ENCODE results near the gene ITPKB.

Gene ITPKB

DNA sequence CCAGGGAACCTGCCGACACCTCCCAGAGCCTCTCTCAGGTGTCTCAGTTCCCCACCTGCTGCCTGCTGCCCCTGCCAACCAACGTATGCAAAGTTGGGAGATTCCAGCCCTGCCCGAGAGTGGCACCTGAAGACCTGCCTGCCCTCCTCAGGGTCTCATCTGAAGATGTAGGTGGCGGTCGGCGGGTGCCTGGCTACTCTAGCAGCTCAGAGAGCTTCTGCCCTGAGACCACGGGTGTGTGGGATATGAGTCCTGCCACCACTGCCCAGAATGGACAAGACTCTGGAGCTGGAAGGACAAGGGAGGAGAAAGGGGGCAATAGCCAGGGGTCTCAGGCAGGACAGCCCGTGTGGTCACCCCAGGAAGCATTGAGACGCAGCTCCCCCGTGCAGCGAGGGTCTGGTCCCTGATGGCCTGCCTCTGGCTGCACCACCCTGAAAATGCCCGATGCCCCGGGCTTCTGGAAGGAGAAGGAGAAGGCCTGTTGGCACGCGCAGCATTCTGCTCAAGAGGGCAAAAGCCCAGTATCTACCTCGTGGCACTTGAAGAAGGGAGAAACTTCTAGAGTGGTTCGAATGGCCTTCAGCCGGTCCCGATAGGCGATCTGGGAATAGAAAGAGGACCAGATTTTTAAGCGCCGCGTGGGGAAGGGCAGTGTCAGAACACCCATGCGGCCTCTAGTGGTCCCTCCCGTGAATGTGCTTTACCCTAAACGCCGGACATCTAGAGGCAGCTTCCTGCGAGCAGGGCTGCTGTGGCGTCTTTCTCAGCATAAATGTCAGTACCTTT, 101.7 kb downstream of the ITPKB start:
- in situ Hi-C loops (cut with HindIII; ENCODE audit: low pct_ligation_motif_present, low sequenced_read_pairs), result loop anchor here (25.0 kb wide), 2 partner anchors 200 to 800 kb away; no protein-coding TSS in a partner anchor
- H3K4me3 ChIP-seq (ENCODE audit: low read depth, low read length), result no peak overlapping the region
- H3K27ac ChIP-seq, result no peak overlapping the region
- no peaks in the 10 kb centered on the region for H3K27me3 ChIP-seq (replicated peaks)
- DNase-seq, result no peak
- H3K36me3 ChIP-seq (replicated peaks), result no peaks in the 10 kb centered on the region
- TF ChIP-seq, protein P1, sequence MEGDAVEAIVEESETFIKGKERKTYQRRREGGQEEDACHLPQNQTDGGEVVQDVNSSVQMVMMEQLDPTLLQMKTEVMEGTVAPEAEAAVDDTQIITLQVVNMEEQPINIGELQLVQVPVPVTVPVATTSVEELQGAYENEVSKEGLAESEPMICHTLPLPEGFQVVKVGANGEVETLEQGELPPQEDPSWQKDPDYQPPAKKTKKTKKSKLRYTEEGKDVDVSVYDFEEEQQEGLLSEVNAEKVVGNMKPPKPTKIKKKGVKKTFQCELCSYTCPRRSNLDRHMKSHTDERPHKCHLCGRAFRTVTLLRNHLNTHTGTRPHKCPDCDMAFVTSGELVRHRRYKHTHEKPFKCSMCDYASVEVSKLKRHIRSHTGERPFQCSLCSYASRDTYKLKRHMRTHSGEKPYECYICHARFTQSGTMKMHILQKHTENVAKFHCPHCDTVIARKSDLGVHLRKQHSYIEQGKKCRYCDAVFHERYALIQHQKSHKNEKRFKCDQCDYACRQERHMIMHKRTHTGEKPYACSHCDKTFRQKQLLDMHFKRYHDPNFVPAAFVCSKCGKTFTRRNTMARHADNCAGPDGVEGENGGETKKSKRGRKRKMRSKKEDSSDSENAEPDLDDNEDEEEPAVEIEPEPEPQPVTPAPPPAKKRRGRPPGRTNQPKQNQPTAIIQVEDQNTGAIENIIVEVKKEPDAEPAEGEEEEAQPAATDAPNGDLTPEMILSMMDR (IDR thresholded peaks at IDR 0.05; ENCODE audit: low read depth, low read length, missing control alignments), result peak; percentile 71

DNA sequence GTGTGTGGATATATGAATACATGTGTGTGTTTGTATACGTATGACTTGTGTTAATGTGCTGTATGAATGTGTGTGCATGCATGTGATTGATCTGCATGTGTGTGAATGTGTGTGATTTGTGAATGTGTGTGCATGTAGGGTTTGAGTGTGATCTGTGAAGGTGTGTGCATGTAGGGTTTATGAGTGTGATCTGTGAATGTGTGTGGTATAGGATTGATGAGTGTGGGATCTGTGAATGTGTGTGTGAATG, 102.3 kb downstream of the ITPKB start:
- TF ChIP-seq, protein P1 (IDR thresholded peaks at IDR 0.05; ENCODE audit: low read depth, low read length, missing control alignments), result no peak
- Histone ChIP-seq H3K36me3 (replicated peaks) (no peaks in the 10 kb centered on the region), H3K27me3 (replicated peaks) (no peaks in the 10 kb centered on the region), H3K4me3 (ENCODE audit: low read depth, low read length) (no peak overlapping the region), H3K27ac (no peak overlapping the region)
- in situ Hi-C loops (cut with HindIII; ENCODE audit: low pct_ligation_motif_present, low sequenced_read_pairs), result loop anchor here (25.0 kb wide), 2 partner anchors 201 to 801 kb away; no protein-coding TSS in a partner anchor
- DNase-seq, result no peak

DNA sequence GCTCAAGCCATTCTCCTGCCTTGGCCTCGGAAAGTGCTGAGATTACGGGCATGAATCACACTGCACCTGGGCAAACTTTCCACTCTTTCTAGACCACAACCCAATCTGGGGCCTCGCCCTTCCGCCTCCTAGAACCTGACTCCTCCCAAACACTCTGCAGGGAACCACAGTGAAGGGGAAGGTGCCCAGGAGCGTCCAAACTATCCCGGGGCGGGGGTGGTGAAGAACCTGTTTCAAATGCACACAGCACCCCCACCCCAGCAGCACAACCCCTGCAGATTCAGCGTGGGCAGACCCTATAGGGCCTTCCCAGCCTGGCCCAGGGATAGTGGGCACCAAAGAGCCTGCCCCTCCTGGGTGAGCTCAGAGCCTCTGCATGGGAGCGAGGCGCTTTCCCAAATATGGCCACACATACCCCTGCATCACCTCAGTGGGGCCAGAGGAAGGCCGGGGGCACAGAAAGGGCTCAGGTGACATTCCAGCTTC, 103.6 kb downstream of the ITPKB start:
- in situ Hi-C loops (cut with HindIII; ENCODE audit: low pct_ligation_motif_present, low sequenced_read_pairs), result loop anchor here (25.0 kb wide), 2 partner anchors 202 to 802 kb away; no protein-coding TSS in a partner anchor
- TF ChIP-seq, protein P1 (IDR thresholded peaks at IDR 0.05; ENCODE audit: low read depth, low read length, missing control alignments), result no peak
- Histone ChIP-seq H3K36me3 (replicated peaks) (no peaks in the 10 kb centered on the region), H3K27me3 (replicated peaks) (no peaks in the 10 kb centered on the region), H3K27ac (no peak overlapping the region), H3K4me3 (ENCODE audit: low read depth, low read length) (no peak overlapping the region)
- no peak for DNase-seq

DNA sequence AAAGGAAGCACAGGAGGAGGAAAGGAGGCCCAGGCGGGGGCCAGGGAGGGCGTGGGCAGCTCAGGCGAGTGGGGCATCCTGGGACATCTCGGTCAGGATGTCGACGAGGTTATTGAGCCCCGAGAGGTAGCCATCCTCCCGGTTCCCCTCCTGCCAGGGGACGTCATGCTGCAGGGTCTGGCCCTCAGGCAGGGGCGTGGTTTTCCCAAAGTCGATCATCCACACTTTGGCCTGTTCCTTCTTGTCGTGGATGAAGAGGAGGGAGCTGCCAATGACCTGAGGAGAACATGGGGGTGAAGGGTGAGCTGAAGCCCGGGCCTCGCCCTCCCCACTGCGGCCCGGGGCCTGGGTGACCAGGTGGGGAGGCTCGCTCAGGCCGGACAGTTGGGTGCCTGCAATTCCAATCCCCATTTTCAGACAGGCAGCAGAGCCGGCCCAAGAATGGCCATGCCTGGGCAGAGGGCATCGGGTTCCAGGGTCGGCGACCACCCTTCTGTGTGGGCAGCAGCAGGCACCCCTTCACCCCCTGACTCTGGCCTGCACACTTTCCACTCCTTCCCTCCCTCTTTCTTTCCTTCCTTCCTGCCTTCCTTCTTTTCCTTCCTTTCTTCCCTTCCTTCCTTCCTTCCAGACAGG, 104.4 kb downstream of the ITPKB start:
- TF ChIP-seq, protein P1 (IDR thresholded peaks at IDR 0.05; ENCODE audit: low read depth, low read length, missing control alignments), result no peak
- no peak overlapping the region for H3K27ac ChIP-seq
- in situ Hi-C loops (cut with HindIII; ENCODE audit: low pct_ligation_motif_present, low sequenced_read_pairs), result loop anchor here (25.0 kb wide), 2 partner anchors 203 to 803 kb away; no protein-coding TSS in a partner anchor
- no peak for DNase-seq
- H3K4me3 ChIP-seq (ENCODE audit: low read depth, low read length), result no peak overlapping the region
- H3K27me3 ChIP-seq (replicated peaks), result no peaks in the 10 kb centered on the region
- H3K36me3 ChIP-seq (replicated peaks), result no peaks in the 10 kb centered on the region

DNA sequence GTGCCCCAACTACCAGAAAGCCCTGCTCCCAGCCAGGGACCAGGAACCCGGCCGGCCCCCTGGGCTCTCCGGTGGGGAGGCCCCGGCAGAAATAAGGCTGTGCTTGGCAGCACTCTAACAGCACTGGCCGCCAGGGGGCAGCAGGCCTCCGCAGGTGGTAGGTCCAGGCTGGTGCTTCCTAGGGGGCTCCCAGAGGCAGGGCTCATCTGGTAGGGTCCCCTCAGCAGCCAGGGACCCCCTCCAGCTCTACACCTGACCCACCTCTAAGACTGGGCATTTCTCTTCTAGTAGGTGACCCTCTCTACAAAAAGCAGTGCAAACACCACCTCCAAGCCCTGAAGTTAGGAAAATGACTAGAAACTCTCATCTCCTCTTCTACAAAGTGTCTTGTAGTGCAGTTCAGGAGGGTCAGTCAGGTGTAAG, 104.9 kb downstream of the ITPKB start:
- in situ Hi-C loops (cut with HindIII; ENCODE audit: low pct_ligation_motif_present, low sequenced_read_pairs), result loop anchor here (25.0 kb wide), 2 partner anchors 203 to 803 kb away; no protein-coding TSS in a partner anchor
- Histone ChIP-seq H3K36me3 (replicated peaks) (no peaks in the 10 kb centered on the region), H3K27ac (no peak overlapping the region), H3K27me3 (replicated peaks) (no peaks in the 10 kb centered on the region), H3K4me3 (ENCODE audit: low read depth, low read length) (no peak overlapping the region)
- TF ChIP-seq, protein P1 (IDR thresholded peaks at IDR 0.05; ENCODE audit: low read depth, low read length, missing control alignments), result peak; percentile 93
- peak; percentile 42 for DNase-seq

All from brain microvascular endothelial cell (primary cell).